GM12801 (cell line): ENCODE results near the gene GJC2.

ENCODE experiments used
- CTCF ChIP-seq: IDR thresholded peaks from one replicate; pipeline ENCODE4 v1.5.1; 2011; ENCODE audit warnings: control low read depth; ENCODE audit not compliant: insufficient read length; ENCODE audit errors: extremely low read depth

The GJC2 gene

GRCh38 chr1:228194436-228194835 lies 44.7 kb downstream of the GJC2 start:
- TF ChIP-seq CTCF = no peak

DNA sequence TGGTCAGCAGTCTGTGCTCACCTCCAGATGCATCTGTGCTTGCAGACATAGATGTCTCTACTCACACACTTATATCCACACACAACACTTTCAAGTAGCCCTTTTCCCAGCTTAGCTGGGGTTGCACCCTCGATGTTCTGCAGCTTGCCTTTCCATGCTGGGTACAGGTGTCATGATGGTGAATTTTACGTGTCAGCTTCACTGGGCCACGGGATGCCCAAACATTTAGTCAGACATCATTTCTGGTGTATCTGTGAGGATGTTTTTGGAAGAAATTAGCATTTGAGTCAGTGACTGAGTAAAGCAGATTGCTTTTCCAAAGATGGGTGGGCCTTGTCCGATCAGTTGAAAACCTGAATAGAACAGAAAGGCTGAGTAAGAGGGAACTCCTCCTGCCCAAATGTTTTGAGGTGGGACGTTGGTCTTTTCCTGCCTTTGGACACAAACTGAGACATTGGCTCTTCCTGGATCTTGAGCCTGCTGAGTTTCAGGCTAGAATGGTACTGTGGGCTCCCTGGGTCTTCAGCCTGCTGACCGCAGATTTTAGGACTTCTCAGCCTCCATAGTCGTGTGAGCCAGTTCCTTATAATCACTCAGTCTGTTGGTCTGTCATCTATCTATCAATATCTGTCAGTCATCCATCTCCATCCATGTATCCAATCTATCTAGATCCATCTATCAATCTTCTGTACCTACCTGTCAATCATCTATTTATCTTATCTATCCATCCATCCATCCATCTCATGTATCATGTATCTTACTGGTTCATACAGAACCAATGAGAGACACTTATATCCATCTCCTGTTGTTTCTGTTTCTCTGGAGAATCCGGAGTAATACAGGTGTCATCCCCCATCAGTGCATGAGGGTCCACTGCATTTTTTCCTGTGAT lies 45.4 kb downstream of the GJC2 start:
- no peak for TF ChIP-seq CTCF

GRCh38 chr1:228197555-228198147 lies 47.9 kb downstream of the GJC2 start:
- TF ChIP-seq CTCF = no peak

GRCh38 chr1:228198977-228199590 lies 49.4 kb downstream of the GJC2 start:
- TF ChIP-seq CTCF = no peak

DNA sequence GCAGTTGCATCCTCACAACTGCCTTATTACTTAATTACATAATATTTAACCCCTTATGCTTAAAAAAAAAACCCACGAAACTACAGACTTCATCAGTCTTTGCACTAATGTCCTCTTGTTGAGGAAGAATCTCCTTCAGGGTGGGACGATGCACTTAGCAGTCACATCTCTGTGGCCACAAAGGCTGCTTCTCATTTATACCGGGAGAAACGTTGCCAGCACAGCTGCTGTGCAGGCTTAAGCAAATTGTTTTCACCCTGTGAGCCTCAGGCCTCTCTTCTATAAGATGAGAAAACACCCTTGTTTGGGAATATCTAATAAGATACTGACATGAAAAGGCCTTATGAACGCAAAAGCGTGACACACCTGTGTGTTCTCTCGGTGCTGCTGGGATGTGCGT lies 55.2 kb downstream of the GJC2 start:
- TF ChIP-seq CTCF = no peak

DNA sequence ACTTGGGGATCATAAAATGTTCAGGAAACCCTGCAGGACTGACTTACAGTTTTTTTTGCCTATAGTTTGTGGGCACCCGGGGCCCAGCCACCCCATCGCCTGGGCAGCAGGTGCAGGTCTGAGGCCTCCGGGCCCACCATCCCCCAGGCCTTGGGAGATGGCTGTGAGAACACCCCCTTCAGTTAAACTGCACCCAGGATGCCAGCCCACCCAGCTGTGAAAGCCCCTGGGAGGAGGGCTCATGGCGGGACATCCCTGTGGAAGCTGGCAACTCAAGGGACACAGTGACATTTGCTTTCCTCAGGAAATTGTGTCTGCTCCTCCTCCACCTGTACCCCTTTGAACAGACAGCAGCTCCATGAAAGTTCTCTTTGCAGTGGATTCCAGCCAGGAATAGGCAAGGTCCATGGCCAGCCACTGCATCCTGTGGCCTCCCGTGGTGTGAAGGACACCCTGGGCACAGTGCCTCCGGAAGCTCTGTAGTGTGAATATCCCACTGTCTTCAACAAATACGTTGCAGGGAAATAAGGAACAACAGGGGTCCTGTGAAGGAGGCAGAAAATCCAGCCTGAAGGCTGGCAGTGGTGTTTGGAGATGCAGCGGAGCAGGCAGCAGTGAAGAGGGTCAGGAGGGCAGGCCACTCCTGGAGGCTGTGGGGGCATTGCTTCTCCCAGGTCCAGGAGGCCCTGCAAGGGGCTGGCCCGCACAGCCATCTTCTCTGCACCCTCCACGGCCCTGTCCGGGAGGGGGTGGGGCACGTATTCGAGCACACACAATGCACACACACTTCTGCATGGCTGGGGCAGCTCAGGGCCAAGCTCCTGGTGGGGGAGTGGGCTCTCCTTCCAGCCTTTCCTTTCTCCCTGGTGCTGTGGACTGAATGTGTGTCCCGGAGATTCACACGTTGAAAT lies 56.1 kb downstream of the GJC2 start:
- TF ChIP-seq CTCF = no peak
